HG03135 (cell line): ENCODE results near the gene HAT1.
A peak's percentile ranks its signal among the peaks of the same experiment; 100 is the strongest.
"Not testable (repeated sequence)": the region's sequence is repeated elsewhere in the genome, so short reads cannot be mapped to it uniquely, and the experiment has no call there.

Experiments used
- ATAC-seq: cut with Tn5 transposase; IDR thresholded peaks from one replicate; pipeline ENCODE4 v1.9.1; 2021; ENCODE audit warnings: mild to moderate bottlenecking, moderate library complexity; ENCODE audit not compliant: unreplicated experiment

HAT1 gene, protein sequence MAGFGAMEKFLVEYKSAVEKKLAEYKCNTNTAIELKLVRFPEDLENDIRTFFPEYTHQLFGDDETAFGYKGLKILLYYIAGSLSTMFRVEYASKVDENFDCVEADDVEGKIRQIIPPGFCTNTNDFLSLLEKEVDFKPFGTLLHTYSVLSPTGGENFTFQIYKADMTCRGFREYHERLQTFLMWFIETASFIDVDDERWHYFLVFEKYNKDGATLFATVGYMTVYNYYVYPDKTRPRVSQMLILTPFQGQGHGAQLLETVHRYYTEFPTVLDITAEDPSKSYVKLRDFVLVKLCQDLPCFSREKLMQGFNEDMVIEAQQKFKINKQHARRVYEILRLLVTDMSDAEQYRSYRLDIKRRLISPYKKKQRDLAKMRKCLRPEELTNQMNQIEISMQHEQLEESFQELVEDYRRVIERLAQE

DNA sequence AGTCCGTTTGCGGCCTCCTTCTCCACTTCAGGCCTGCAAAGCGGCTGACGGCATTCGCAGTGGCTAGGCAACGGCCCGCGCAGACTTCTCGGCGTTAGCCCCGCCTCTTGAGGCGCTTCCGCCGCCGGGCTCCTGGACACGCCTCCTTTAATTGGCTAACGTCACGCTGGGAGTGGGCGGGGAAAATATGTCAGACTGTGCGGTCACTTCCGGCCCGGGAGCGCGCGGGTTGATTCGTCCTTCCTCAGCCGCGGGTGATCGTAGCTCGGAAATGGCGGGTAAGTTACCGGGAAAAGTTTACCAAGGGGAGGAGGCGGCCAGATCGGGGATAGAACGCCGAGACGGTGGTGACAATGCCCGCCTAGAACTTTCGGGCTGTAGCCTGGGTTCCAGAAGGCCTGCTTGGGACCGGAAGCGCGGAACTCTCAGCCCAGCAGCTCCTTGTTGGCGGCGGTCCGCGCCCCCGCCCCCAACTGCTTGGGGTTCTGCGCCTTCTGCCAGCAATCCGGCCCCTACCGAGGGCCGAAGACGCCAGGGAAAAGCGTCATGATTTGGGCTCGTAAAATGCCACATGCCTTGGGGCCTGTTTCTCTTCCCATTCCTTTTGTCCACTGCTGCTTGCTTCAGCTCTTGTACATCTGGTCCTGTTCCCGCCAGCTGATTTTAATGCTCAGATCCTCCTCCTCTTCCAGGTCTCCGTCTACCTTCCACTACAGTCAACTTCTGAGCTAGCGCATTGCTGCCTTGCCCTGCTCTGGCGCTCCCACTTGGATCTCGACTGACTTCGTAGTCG, at the start of gene HAT1:
TSS of gene HAT1 (plus strand) at position 232 of the 793 bp plus-strand sequence. CDS start at position 272, 40 bp downstream.
- peak; percentile 96 for ATAC-seq

DNA sequence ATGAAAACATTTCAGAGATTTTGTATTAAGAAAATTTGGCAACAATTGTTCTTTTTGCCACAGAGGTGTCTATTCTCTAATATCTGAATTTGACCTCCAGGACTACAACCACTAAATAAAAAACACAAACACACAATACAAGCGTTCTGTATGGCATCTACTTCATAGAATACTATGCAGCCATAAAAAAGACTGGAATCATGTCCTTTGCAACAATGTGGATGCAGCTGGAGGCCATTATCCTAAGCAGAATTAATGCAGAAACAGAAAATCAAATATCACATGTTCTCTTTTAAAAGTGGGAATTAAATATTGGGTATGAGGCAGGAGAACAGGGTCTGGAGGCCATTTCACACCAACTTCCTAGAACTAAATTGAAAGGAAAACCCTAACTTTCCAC, 47.7 kb upstream of the HAT1 start:
- no peak for ATAC-seq

DNA sequence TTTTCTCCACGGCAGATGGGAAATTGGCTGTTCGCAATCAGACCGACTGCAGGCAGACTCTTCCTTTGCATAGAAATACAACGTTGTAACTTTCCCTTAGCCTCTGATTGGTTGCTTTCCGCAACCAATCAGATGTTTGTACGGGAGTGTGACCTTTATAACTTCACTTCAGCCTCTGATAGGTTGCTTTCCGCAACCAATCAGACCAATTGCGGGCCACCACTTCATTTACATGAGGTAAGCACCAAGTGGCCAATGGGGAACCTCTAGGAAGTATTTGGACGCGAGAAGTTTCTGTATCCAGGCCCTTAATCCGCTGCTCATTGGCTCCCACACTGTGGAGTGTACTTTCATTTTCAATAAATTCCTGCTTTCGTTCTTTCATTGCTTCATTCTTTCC, 47.3 kb upstream of the HAT1 start:
- ATAC-seq: no peak

GRCh38 chr2:171878481-171878993, 43.7 kb upstream of the HAT1 start:
- no peak for ATAC-seq

- no peak for ATAC-seq
Measured at GRCh38 chr2:171879865-171880264, 42.4 kb upstream of the HAT1 start.

- ATAC-seq: no peak
Measured at GRCh38 chr2:171880774-171881173, 41.5 kb upstream of the HAT1 start.

DNA sequence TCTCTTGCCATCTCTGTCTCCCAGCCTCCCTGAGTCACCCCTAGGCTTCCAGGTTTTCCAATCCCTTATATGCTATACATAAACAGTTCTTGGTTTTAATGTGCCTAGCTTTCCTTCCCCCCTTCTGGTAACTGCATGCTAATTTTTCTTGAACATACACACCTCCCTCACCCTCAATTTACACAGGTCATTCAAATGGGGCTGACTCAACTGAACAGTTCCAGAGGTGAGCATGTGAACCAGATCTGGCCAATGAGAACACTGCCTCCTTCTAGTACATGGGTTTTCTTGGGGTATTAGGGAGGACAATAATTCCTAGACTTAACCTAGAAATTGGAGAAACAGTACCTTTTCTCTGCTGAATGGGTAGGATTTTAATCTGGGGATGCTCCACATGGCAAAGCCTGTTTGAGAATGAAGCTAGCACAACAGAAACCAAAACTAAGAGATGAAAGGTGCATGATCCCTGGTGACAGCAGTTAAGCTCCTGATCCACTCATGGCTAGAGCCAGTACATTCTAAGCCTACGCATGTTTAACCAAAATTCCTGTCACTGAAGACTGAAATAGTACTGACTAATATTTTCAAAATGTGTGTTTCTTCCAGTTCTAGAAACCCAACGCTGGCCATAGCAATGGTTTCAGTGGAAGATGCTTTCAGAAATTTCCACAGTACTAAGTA, 40.0 kb upstream of the HAT1 start:
- ATAC-seq: no peak

GRCh38 chr2:171883275-171883893, 38.9 kb upstream of the HAT1 start:
- no peak for ATAC-seq

DNA sequence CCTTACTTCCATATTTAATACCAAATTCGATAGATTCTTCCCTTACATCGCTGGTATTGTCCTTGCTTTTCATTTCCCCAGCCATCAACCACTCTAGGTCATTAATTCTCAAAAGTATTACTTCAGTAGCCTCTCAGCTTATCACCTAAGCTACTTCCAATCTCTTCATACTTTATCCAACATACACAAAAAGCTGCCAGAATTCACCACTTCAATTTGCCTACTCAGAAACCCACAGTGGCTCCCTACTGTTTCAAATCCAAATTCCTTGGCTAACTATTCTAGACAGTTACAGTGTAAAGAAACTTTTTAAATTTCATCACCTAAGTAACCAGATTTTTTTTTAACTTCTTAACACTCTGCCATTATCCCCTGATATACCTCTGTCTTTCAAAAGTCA, 32.9 kb upstream of the HAT1 start:
- ATAC-seq: no peak

DNA sequence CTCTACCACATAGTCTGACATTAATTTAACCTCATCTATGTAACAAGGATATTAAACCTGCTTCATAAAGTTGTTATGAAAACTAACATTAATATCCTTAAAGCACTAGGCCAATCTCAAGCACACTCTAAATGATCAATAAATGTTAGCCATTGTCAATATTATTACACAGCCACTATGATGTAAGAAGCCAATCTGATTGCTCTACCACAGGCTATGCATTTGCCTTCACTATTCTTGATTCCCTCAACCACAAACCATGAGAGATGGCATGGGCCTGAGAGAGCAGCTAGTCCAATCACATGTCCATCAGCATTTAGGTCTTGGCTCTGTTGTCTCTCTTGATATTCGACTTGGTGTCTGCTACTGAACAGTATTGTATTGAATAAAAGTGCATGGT, 32.5 kb upstream of the HAT1 start:
- no peak for ATAC-seq

DNA sequence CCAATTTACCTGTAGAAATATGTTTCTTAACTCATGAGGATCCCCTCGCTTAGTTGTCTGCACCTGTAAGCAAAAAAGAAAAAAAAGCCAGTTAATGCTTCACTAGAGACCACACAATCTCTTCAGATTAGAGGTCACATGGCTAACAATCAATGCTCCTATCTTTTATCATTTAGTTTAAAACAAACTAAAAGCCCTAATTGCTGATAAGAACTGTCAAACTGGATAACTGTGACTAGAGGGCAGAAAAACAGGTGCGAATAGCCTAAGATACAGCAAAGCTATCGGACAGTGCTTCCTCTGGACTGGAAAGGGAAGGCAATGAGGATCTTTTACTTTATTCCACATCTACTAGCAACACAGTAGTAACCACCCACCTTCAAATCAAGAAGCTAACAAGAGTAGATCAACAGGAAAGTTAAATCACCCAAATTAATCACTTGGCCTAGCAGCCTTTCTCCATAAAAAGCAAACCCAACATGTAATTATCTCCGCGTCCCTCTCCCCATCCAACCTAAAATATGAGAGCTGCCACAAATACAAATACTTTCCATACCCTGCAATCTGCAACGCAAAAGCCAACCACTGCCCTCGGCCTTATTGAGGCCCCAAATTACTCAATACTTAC, 29.0 kb upstream of the HAT1 start:
- ATAC-seq: no peak

DNA sequence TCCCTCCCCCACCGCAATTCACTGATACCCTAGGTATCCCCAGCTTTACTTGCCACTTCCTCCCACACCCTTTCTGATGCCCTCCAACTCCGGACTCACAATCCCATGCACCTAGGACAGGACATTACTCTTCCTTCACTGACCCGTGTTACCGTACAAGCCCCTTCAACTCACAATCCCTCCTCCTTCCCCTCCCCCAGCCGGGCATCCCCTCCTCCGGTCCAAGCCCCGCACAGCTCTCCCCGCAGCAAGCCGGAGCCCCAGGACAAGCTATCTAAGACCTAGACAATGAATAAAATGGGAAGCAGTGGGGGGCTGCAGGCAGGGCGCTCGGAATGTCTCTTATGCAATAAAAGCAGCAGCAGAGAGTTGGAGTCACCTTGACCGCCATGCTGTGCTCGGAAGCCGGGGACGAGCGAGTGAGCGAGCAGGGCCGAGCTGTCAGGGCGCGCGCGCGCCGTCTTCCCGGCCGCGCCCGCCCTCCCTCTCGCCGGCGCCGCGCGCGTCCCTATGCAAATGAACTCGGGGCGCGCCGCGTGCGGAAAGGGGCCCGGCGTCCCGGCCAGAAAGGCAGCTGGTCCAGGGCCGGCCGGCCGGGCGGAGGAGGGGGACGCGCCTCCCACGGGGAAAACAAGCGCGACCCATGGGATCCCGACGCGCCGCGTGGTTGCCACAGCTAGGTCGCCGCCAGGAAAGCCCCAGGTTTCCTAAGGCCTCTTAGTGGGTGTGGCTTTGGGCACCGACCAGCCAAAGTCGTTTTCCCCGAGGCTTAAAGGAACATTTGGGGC, 28.2 kb upstream of the HAT1 start, which contains the start of gene SLC25A12:
TSS of gene SLC25A12 (minus strand) at position 421 of the 788 bp plus-strand sequence. CDS start at position 391, 30 bp downstream.
- ATAC-seq: peak; percentile 88

GRCh38 chr2:171894612-171894947, 27.7 kb upstream of the HAT1 start:
- ATAC-seq: no peak

DNA sequence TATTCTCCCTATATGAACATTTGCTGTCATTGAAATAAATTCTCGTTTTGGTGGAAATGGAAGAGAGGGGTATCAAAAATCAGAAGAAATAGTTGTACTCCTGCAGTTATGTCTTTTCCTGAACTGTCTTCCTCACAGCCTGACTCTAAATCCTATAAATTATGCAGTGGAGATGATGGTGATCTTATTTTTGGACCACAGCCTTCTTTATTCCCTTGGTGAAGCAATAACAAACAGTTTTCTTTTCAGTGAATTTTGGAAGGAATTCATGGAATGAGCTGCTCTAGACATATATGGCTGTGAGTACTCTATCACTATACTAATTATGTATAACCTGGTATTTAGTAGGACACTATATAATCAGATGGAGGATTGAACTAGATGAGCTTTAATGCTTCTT, 26.5 kb upstream of the HAT1 start:
- no peak for ATAC-seq

- not testable (repeated sequence) for ATAC-seq
Measured at GRCh38 chr2:171899623-171900282, 22.5 kb upstream of the HAT1 start.

DNA sequence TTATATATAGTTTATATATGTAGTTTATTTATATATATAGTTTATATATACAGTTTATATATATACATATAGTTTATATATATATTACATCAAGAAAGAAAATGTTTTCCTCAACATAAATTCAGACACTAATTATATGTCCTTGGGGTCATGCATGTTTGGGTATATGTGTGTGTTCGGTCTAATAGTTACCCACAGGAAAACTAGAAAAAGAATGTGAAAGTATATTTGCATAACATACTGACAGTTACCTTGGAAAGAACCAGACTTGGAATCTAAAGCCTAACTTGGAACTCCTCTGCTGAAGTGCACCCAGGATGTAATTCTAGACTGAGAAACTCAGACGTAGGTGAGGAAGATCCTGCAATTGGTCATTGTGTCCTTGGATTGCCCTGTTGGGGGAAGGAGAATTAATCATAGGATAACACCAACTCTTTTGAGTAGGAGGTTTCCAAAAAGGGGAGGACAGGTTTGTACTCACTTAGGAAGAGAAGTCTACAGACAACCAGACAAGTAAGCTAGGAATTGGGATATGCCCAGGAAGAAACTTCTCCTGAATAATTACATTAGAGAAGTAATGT, 19.3 kb upstream of the HAT1 start:
- peak; percentile 57 for ATAC-seq

- no peak for ATAC-seq
Measured at GRCh38 chr2:171908235-171908634, 14.0 kb upstream of the HAT1 start.

DNA sequence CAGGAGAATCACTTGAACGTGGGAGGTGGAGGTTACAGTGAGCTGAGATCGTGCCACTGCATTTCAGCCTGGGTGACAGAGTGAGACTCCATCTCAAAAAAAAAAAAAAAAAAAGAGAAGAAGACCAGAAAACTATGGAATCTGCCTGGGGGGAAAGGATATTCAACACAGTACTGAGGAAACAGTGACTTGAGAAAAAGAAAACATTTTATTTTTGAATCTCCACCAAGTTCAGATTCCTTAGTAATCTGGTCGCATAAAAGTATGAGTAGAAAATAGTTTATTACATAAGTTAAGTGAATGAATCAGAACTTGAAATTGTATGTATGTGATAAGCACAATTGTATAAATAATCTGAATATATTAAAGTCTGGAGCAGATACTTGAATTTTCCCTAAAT, 13.0 kb upstream of the HAT1 start:
- no peak for ATAC-seq

DNA sequence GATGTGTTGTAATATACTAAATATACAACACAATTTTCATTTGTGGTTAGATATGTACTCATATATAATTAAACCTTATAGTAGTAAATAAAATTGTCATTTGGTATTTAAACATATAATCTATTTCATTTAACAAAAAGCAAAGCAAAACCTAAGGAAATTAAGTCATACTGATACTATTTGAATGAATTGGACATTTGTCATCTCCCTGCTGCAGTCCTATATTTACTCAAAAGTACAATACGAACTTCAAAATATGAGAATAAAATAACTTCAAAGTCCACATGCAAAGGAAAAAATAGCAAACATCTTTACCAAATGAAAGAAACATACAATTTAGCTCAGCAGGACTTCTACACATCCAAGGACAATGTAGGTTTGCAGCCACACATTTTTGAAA, 11.8 kb upstream of the HAT1 start:
- no peak for ATAC-seq
